Measurements from ENCODE around the gene FOXC2. TPM values are rescaled to one million over a fixed set of nuclear protein-coding genes. Genes with fewer than 3 reads are reported as not detected.

FOXC2 gene
- total and polyA plus RNA-seq, 9 of the 15 experiments (the other 6 are each of a cell fraction or from before 2014, with no cell fraction given): 0.01 to 0.11 (median 0.10) TPM; not detected in 5

DNA sequence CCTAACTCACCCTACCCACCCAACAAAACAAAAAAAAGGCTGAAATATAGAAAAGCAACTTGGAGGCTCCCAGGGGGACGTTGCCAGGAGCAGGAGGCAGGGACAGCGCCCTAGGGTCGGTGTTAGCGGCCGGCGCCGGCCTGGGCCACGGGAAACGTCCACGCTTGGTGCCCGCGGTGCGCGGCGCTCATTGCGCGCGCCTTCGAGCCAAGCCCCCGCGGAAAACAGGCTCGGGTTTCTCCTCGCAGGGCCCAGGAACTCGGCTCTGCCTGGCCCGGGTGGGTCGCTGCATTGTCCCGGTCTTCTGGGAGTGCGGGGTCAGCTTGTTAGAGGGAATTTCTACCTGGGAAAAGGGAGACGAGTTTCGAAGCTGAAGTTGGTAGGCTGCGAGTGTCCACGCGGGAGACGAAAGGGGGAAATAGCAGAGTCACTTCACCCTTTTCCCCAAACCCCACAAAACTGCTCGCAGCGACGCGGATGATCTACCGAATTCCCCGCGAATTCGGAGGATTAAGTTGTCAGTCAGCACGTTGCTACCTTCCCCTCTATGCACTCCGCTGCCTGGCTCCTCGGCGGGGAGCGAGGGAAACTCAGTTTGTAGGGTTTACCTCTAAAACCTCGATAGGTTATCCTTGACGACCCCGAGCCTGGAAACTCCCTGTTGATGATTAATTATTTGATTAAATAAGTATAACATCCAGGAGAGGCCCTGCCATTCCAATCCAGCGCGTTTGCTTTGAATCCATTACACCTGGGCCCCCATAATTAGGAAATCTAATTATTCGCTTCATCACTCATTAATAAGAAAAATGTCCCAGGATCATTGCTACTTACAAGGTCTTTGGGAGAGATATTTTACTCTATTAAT, 751 bp upstream of the FOXC2 start (continued):
- TF ChIP-seq ELK1 (CRISPR knock-in tag; IDR thresholded peaks at IDR 0.05): no peak
- no peak for TF ChIP-seq ELF2 (CRISPR knock-in tag; IDR thresholded peaks at IDR 0.05)

DNA sequence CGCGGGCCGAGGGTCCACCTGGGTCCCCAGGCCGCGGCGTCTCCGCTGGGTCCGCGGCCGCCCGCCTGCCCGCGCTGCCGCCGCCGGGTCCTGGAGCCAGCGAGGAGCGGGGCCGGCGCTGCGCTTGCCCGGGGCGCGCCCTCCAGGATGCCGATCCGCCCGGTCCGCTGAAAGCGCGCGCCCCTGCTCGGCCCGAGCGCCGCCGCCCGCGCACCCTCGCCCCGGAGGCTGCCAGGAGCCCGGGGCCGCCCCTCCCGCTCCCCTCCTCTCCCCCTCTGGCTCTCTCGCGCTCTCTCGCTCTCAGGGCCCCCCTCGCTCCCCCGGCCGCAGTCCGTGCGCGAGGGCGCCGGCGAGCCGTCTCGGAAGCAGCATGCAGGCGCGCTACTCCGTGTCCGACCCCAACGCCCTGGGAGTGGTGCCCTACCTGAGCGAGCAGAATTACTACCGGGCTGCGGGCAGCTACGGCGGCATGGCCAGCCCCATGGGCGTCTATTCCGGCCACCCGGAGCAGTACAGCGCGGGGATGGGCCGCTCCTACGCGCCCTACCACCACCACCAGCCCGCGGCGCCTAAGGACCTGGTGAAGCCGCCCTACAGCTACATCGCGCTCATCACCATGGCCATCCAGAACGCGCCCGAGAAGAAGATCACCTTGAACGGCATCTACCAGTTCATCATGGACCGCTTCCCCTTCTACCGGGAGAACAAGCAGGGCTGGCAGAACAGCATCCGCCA, 504 bp downstream of the FOXC2 start:
- intact Hi-C loops (cut with micrococcal nuclease) (loop anchor here (10.0 kb wide), 1 partner anchor 628 kb away; no protein-coding TSS in a partner anchor), in situ Hi-C loops (cut with MboI) (loop anchor here (5.0 to 25.0 kb wide), 3 partner anchors 490 to 1070 kb away; no protein-coding TSS in a partner anchor)
- H3K27me3 ChIP-seq (ENCODE audit: control insufficient read depth in 2 of 2, insufficient read depth in 2 of 2, low read length in 2 of 2): peaks cover 32 to 46% of the 10 kb centered on the region in 2 experiments
- 65% methylated on average over 29 of the region's 88 CpGs for WGBS (ENCODE audit: insufficient coverage, low coverage, missing lambda C conversion rate)
- FAIRE-seq: no peak
- peaks cover 0 to 8% of the 10 kb centered on the region in 2 experiments; a peak in 1 of 5 replicates for H3K4me1 ChIP-seq (replicated peaks in 1 of 2; ENCODE audit: control insufficient read depth in 2 of 2, insufficient read depth in 2 of 2, low read length in 2 of 2)
- peaks cover 4% of the 10 kb centered on the region; the same call in 1 of the 2 replicates for H4K20me1 ChIP-seq (replicated peaks; ENCODE audit: control insufficient read depth, insufficient read depth, low read length)
- no peak overlapping the region for H3K4me2 ChIP-seq (ENCODE audit: insufficient read depth, low read length)
- ChIA-PET CTCF (ENCODE audit: low intra/inter-chr PET ratio) (no interaction called here), POLR2A (no interaction called here)
- no TSS peak for BruUV-seq (replicated peaks)
- H3K79me2 ChIP-seq (ENCODE audit: control insufficient read depth, insufficient read depth, low read length): no peaks in the 10 kb centered on the region
- no peak overlapping the region for H3K9ac ChIP-seq (ENCODE audit: insufficient read depth in 1 of 2, low read depth in 2 of 2, low read length in 2 of 2)
- no peak overlapping the region for H2AFZ ChIP-seq (ENCODE audit: low read depth, low read length)
- no peaks in the 10 kb centered on the region for H3K9me1 ChIP-seq (ENCODE audit: control insufficient read depth, insufficient read depth, low read length)
- H3K36me3 ChIP-seq (ENCODE audit: control insufficient read depth, insufficient read depth, low read length): no peaks in the 10 kb centered on the region
- no peak overlapping the region for H3K27ac ChIP-seq (ENCODE audit: extremely low read depth, low read depth, low read length)
- ATAC-seq: no peak
- DNase-seq (ENCODE audit: extremely low read depth in 1 of 4, low spot score in 3 of 4): no peak
- no peak overlapping the region for H3K4me3 ChIP-seq
- no peaks in the 10 kb centered on the region for H3K9me3 ChIP-seq (replicated peaks; ENCODE audit: control insufficient read depth, insufficient read depth, low read depth, low read length)
- no peak for TF ChIP-seq ZNF395 (CRISPR knock-in tag; IDR thresholded peaks at IDR 0.05)
- TF ChIP-seq JUNB (CRISPR knock-in tag; conservative IDR thresholded peaks at IDR 0.05): no peak
- TF ChIP-seq, protein P1, sequence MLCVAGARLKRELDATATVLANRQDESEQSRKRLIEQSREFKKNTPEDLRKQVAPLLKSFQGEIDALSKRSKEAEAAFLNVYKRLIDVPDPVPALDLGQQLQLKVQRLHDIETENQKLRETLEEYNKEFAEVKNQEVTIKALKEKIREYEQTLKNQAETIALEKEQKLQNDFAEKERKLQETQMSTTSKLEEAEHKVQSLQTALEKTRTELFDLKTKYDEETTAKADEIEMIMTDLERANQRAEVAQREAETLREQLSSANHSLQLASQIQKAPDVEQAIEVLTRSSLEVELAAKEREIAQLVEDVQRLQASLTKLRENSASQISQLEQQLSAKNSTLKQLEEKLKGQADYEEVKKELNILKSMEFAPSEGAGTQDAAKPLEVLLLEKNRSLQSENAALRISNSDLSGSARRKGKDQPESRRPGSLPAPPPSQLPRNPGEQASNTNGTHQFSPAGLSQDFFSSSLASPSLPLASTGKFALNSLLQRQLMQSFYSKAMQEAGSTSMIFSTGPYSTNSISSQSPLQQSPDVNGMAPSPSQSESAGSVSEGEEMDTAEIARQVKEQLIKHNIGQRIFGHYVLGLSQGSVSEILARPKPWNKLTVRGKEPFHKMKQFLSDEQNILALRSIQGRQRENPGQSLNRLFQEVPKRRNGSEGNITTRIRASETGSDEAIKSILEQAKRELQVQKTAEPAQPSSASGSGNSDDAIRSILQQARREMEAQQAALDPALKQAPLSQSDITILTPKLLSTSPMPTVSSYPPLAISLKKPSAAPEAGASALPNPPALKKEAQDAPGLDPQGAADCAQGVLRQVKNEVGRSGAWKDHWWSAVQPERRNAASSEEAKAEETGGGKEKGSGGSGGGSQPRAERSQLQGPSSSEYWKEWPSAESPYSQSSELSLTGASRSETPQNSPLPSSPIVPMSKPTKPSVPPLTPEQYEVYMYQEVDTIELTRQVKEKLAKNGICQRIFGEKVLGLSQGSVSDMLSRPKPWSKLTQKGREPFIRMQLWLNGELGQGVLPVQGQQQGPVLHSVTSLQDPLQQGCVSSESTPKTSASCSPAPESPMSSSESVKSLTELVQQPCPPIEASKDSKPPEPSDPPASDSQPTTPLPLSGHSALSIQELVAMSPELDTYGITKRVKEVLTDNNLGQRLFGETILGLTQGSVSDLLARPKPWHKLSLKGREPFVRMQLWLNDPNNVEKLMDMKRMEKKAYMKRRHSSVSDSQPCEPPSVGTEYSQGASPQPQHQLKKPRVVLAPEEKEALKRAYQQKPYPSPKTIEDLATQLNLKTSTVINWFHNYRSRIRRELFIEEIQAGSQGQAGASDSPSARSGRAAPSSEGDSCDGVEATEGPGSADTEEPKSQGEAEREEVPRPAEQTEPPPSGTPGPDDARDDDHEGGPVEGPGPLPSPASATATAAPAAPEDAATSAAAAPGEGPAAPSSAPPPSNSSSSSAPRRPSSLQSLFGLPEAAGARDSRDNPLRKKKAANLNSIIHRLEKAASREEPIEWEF (CRISPR knock-in tag; IDR thresholded peaks at IDR 0.05): no peak
- no peak for TF ChIP-seq MTF1 (CRISPR knock-in tag; IDR thresholded peaks at IDR 0.05; ENCODE audit: borderline replicate concordance)
- TF ChIP-seq, protein P2, sequence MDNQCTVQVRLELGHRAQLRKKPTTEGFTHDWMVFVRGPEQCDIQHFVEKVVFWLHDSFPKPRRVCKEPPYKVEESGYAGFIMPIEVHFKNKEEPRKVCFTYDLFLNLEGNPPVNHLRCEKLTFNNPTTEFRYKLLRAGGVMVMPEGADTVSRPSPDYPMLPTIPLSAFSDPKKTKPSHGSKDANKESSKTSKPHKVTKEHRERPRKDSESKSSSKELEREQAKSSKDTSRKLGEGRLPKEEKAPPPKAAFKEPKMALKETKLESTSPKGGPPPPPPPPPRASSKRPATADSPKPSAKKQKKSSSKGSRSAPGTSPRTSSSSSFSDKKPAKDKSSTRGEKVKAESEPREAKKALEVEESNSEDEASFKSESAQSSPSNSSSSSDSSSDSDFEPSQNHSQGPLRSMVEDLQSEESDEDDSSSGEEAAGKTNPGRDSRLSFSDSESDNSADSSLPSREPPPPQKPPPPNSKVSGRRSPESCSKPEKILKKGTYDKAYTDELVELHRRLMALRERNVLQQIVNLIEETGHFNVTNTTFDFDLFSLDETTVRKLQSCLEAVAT (IDR thresholded peaks at IDR 0.05): no peak
- no peak for TF ChIP-seq FUS (optimal IDR thresholded peaks at IDR 0.05; ENCODE audit: low read depth, low read length)
